K562 (cell line): ENCODE measurements around the gene WRAP53. TPM values are rescaled to one million over a fixed set of nuclear protein-coding genes. Genes with fewer than 3 reads are reported as not detected.
A peak's percentile ranks its signal among the peaks of the same experiment; 100 is the strongest.

ENCODE experiments used
- ATAC-seq: fragments of 200-7000 bp; cut with Tn5 transposase; 3 replicates; pipeline ENCODE4 v1.9.1; 2020; ENCODE audit warnings: moderate library complexity
- BruUV-seq: library from RNA; stranded (reverse); fragments of 400-500 nt; replicated peaks from 2 replicates; lab custom pipeline; 2021; lab: Mats Ljungman, UMichigan
- CTCF ChIA-PET: fragments of 300-600 bp; formaldehyde crosslinking; extraction: SDS; loops from one replicate; lab custom pipeline; 2021; ENCODE audit warnings: low intra/inter-chr PET ratio; lab: Yijun Ruan, JAX
- POLR2A ChIA-PET: fragments of 300-600, 350-650 bp; sonication (Branson Sonifier 250); formaldehyde crosslinking; extraction: SDS; loops from one replicate; lab custom pipeline; 2021; ENCODE audit warnings: antibody characterized with exemption, inconsistent platforms; lab: Yijun Ruan, JAX
- DNase-seq, 4 experiments: peaks; one replicate each; pipeline versions ENCODE4 v3.0.0 to v3.0.0-alpha.2; 2011 to 2018; ENCODE audit warnings: low spot score in 3 of 4, mixed read lengths in 3 of 4; ENCODE audit errors: extremely low read depth in 1 of 4
- FAIRE-seq: peaks from 2 replicates; lab custom pipeline; 2011; peaks lifted over from hg19 to GRCh38; lab: Jason Lieb, UNC
- H2AFZ ChIP-seq: 2 replicates; pipeline ENCODE4 v1.6.0; 2011; ENCODE audit warnings: low read depth, low read length, control low read depth, inconsistent platforms
- H3K27ac ChIP-seq: fragments of 200-600 bp; 3 replicates; pipeline ENCODE4 v1.8.0; 2011; ENCODE audit warnings: low read depth, mild to moderate bottlenecking, control low read depth, inconsistent platforms, low read length, moderate library complexity, mixed read lengths; ENCODE audit errors: extremely low read depth
- H3K27me3 ChIP-seq, 2 experiments: fragments of 300-600 bp in 1 of 2; 2 replicates in 1 of 2; 3 replicates in 1 of 2; pipeline versions ENCODE4 v1.6.0 to v1.8.0; 2011; ENCODE audit warnings: inconsistent platforms in 2 of 2, low read length in 2 of 2, mild to moderate bottlenecking in 1 of 2, mixed read lengths in 1 of 2, moderate library complexity in 1 of 2; ENCODE audit not compliant: control insufficient read depth in 2 of 2, insufficient read depth in 2 of 2
- H3K36me3 ChIP-seq: fragments of 300-600 bp; 3 replicates; pipeline ENCODE4 v1.8.0; 2011; ENCODE audit warnings: mild to moderate bottlenecking, low read length, inconsistent platforms; ENCODE audit not compliant: control insufficient read depth, insufficient read depth
- H3K4me1 ChIP-seq, 2 experiments: fragments of 200-600 bp in 1 of 2; replicated peaks in 1 of 2; 2 replicates in 1 of 2; 3 replicates in 1 of 2; pipeline versions ENCODE4 v1.5.1 to v1.8.0; 2011; ENCODE audit warnings: inconsistent platforms in 2 of 2, low read length in 2 of 2, mild to moderate bottlenecking in 1 of 2, mixed read lengths in 1 of 2, moderate library complexity in 1 of 2; ENCODE audit not compliant: control insufficient read depth in 2 of 2, insufficient read depth in 2 of 2
- H3K4me2 ChIP-seq: 2 replicates; pipeline ENCODE4 v1.6.1; 2011; ENCODE audit warnings: low read length, control low read depth, inconsistent platforms, mixed read lengths; ENCODE audit not compliant: insufficient read depth
- H3K4me3 ChIP-seq: fragments of 200-600 bp; sonication (generic), shearing (Covaris generic); 2 replicates; pipeline ENCODE4 v1.5.1; 2016; ENCODE audit warnings: control low read depth, inconsistent platforms
- H3K79me2 ChIP-seq: fragments of 200-600 bp; 3 replicates; pipeline ENCODE4 v1.8.0; 2011; ENCODE audit warnings: low read length, inconsistent platforms; ENCODE audit not compliant: control insufficient read depth, insufficient read depth
- H3K9ac ChIP-seq, 2 experiments: 2 replicates each; pipeline versions ENCODE4 v1.6.0 to v1.6.1; 2011; ENCODE audit warnings: low read depth in 2 of 2, low read length in 2 of 2, control low read depth in 1 of 2, inconsistent platforms in 1 of 2, mild to moderate bottlenecking in 1 of 2, mixed read lengths in 1 of 2; ENCODE audit not compliant: insufficient read depth in 1 of 2
- H3K9me1 ChIP-seq: one replicate; pipeline ENCODE4 v1.6.0; 2011; ENCODE audit warnings: inconsistent platforms, mild to moderate bottlenecking, low read length, moderate library complexity; ENCODE audit not compliant: control insufficient read depth, insufficient read depth
- H3K9me3 ChIP-seq: replicated peaks from 2 replicates; pipeline ENCODE4 v1.5.1; 2011; ENCODE audit warnings: low read depth, low read length, inconsistent platforms; ENCODE audit not compliant: control insufficient read depth, insufficient read depth
- H4K20me1 ChIP-seq: replicated peaks from 2 replicates; pipeline ENCODE4 v1.6.1; 2011; ENCODE audit warnings: low read length, inconsistent platforms, mixed read lengths; ENCODE audit not compliant: control insufficient read depth, insufficient read depth
- CREM ChIP-seq: IDR thresholded peaks from 2 replicates; pipeline ENCODE4 v1.6.1; 2014; ENCODE audit warnings: antibody characterized with exemption, low read depth
- E2F1 ChIP-seq: sonication (generic); formaldehyde crosslinking; IDR thresholded peaks from 2 replicates; pipeline ENCODE4 v1.8.1; 2023; ENCODE audit warnings: mild to moderate bottlenecking, missing genetic modification reagents, moderate library complexity
- E4F1 ChIP-seq: fragments of 250-450 bp; sonication (Bioruptor Pico); IDR thresholded peaks from 2 replicates; pipeline ENCODE4 v1.5.0; 2021; ENCODE audit warnings: mild to moderate bottlenecking, borderline replicate concordance
- ELF2 ChIP-seq: fragments of 250-450 bp; sonication (Bioruptor Pico); IDR thresholded peaks from 2 replicates; pipeline ENCODE4 v1.5.0; 2021; ENCODE audit warnings: mild to moderate bottlenecking
- MLX ChIP-seq, 2 experiments: fragments of 450-650 bp in 1 of 2; sonication (generic) in 1 of 2; formaldehyde crosslinking; conservative IDR thresholded peaks; 2 replicates each; pipeline versions ENCODE4 v1.4.0 to v1.8.1; 2020 to 2022; ENCODE audit warnings: mild to moderate bottlenecking in 1 of 2, missing genetic modification reagents in 1 of 2
- PML ChIP-seq: IDR thresholded peaks from 2 replicates; pipeline ENCODE4 v1.6.1; 2012; ENCODE audit warnings: low read length, inconsistent platforms
- RAD21 ChIP-seq, 2 experiments: fragments of 250-450 bp in 1 of 2; fragments of 450-650 bp in 1 of 2; sonication (Bioruptor Pico) in 1 of 2; formaldehyde crosslinking in 1 of 2; IDR thresholded peaks in 1 of 2; conservative IDR thresholded peaks in 1 of 2; 2 replicates each; pipeline versions ENCODE4 v1.4.0 to v1.8.0; 2020 to 2022; ENCODE audit warnings: mild to moderate bottlenecking in 2 of 2, moderate library complexity in 1 of 2
- RBM22 ChIP-seq: fragments of 200-400 bp; formaldehyde crosslinking; IDR thresholded peaks from 2 replicates; pipeline ENCODE4 v1.6.1; 2018; ENCODE audit warnings: low read length, low read depth; ENCODE audit not compliant: poor library complexity, severe bottlenecking
- SPI1 ChIP-seq: IDR thresholded peaks from 2 replicates; pipeline ENCODE4 v1.6.1; 2011; ENCODE audit warnings: low read depth, low read length, control low read depth, borderline replicate concordance
- TAF1 ChIP-seq: IDR thresholded peaks from 2 replicates; pipeline ENCODE4 v1.6.1; 2011; ENCODE audit warnings: mild to moderate bottlenecking, low read length, moderate library complexity; ENCODE audit not compliant: insufficient read depth, control insufficient read depth, severe bottlenecking; ENCODE audit errors: extremely low read depth
- TBP ChIP-seq: optimal IDR thresholded peaks from 2 replicates; pipeline ENCODE3; 2011; ENCODE audit warnings: low read depth, low read length, improper control_type of control experiment
- TEAD1 ChIP-seq, 2 experiments: fragments of 450-650 bp in 1 of 2; sonication (generic) in 1 of 2; formaldehyde crosslinking; IDR thresholded peaks; 2 replicates each; pipeline versions ENCODE4 v1.4.0 to v1.8.0; 2020 to 2022; ENCODE audit warnings: mild to moderate bottlenecking in 2 of 2, missing genetic modification reagents in 1 of 2
- TEAD4 ChIP-seq, 2 experiments: sonication (generic) in 1 of 2; formaldehyde crosslinking in 1 of 2; IDR thresholded peaks; 2 replicates each; pipeline versions ENCODE4 v1.6.1 to v1.8.0; 2012 to 2022; ENCODE audit warnings: borderline replicate concordance in 1 of 2, inconsistent platforms in 1 of 2, low read length in 1 of 2, mild to moderate bottlenecking in 1 of 2, missing genetic modification reagents in 1 of 2
- ZC3H4 ChIP-seq: sonication (generic); formaldehyde crosslinking; IDR thresholded peaks from 2 replicates; pipeline ENCODE4 v1.9.0; 2021; ENCODE audit warnings: missing genetic modification reagents, borderline replicate concordance
- ZNF174 ChIP-seq: fragments of 250-450 bp; sonication (Bioruptor Pico); IDR thresholded peaks from 2 replicates; pipeline ENCODE4 v1.4.0; 2020; ENCODE audit warnings: mild to moderate bottlenecking
- WGBS: fragments of 100-300 bp; shearing (Covaris generic); methylation state at CpG from one replicate; pipeline ENCODE4 v1.1.6; 2016; ENCODE audit warnings: low coverage, mixed read lengths; ENCODE audit not compliant: insufficient coverage; ENCODE audit errors: missing lambda C conversion rate; 5-methylcytosine and 5-hydroxymethylcytosine counted together
- in situ Hi-C: fragments of 300-500 bp; cut with MboI; formaldehyde crosslinking; loops from 4 replicates; pipeline ENCODE4 v1.15.0; 2018; ENCODE audit warnings: inconsistent platforms, mixed read lengths
- intact Hi-C: fragments of 100-400 bp; cut with micrococcal nuclease; formaldehyde crosslinking; loops from 2 replicates; pipeline ENCODE4 v1.14.2; 2022
- polyA plus RNA-seq, 8 experiments: library from polyadenylated mRNA; depleted of rRNA in 4 of 8; stranded (reverse) in 5 of 8; unstranded in 3 of 8; fragments of >200 nt; fragmentation: Nextera tagmentation in 2 of 8; fragmentation: Illumina TruSeq in 1 of 8; extraction: Ambion mirVana in 2 of 8; extraction: Trizol in 1 of 8; gene quantifications; 2 replicates each; pipeline versions ENCODE4 v1.2.1 to v1.2.3, GENCODE V29; 2011 to 2014; ENCODE audit warnings: inconsistent platforms in 1 of 8, missing spikeins in 1 of 8
- total RNA-seq, 7 experiments: library from RNA; depleted of rRNA in 6 of 7; stranded (reverse); fragments of >200 nt in 6 of 7; fragmentation: Illumina TruSeq in 2 of 7; extraction: Trizol in 2 of 7; gene quantifications; 2 replicates each; pipeline versions ENCODE4 v1.2.1 to v1.2.3, GENCODE V29; 2011 to 2021; ENCODE audit warnings: low replicate concordance in 1 of 7

Gene WRAP53
- total and polyA plus RNA-seq, 9 of the 15 experiments (the other 6 are each of a cell fraction or from before 2014, with no cell fraction given) = 0.72 to 18.2 (median 13.4) TPM

GRCh38 chr17:7686222-7687071, 1.8 kb upstream of the WRAP53 start:
- no peaks in the 10 kb centered on the region for H4K20me1 ChIP-seq
- WGBS = 0% methylated on average over 24 of the region's 30 CpGs
- H3K9me3 ChIP-seq = no peaks in the 10 kb centered on the region
- H3K9me1 ChIP-seq = no peaks in the 10 kb centered on the region
- no peaks in the 10 kb centered on the region for H3K27me3 ChIP-seq
- DNase-seq = peak; percentile 43 to 85 (median 62)
- H2AFZ ChIP-seq = no peak overlapping the region; the same call in 1 of the 2 replicates
- peak overlapping the region; percentile 78 for H3K4me3 ChIP-seq
- H3K36me3 ChIP-seq = peaks cover 27% of the 10 kb centered on the region
- ATAC-seq = peak; percentile 54
- H3K9ac ChIP-seq = peak overlapping the region; percentile 95 to 96
- peaks cover 66% of the 10 kb centered on the region for H3K79me2 ChIP-seq
- peak; percentile 37 for FAIRE-seq
- TSS peak; percentile 79 for BruUV-seq
- peak overlapping the region; percentile 99 for H3K4me2 ChIP-seq
- peaks cover 6 to 21% of the 10 kb centered on the region in 2 experiments; a peak in 3 of 5 replicates for H3K4me1 ChIP-seq
- peak overlapping the region; percentile 99 for H3K27ac ChIP-seq
- in situ Hi-C loops (loop anchor here (5.0 kb wide), 1 partner anchor 54 kb away; the partner anchor contains the start of gene SHBG), intact Hi-C loops (loop anchor here (5.0 kb wide), 1 partner anchor 99 kb away; no protein-coding TSS in a partner anchor)
- ChIA-PET CTCF (interaction anchor here (1.1 to 2.7 kb wide), 3 partner anchors 52 to 100 kb away, joined by 3 to 18 read pairs (median 3); no protein-coding TSS in a partner anchor), POLR2A (interaction anchor here (0.6 to 7.3 kb wide), 50 partner anchors 9 to 570 kb away, joined by 3 to 67 read pairs (median 5); partner anchors contain the start of genes ATP1B2, CD68, DNAH2 and EFNB3)
- no peak for TF ChIP-seq ZNF174
- no peak for TF ChIP-seq MLX (CRISPR knock-in tag; conservative IDR thresholded peaks at IDR 0.05)
- 0 out of 2 replicates have a peak, but pooled peaks have one; percentile 17 for TF ChIP-seq TEAD4 (IDR thresholded peaks at IDR 0.05; ENCODE audit: low read length)
- TF ChIP-seq TEAD4 (CRISPR knock-in tag; IDR thresholded peaks at IDR 0.05; ENCODE audit: borderline replicate concordance) = no peak
- TF ChIP-seq TEAD1 (CRISPR knock-in tag; IDR thresholded peaks at IDR 0.05) = no peak; a peak in 1 of 4 replicates
- peak; percentile 81 for TF ChIP-seq ELF2 (CRISPR knock-in tag)
- peak; percentile 73 for TF ChIP-seq TBP
- TF ChIP-seq RBM22 = peak; percentile 11
- peak; percentile 79 for TF ChIP-seq PML
- TF ChIP-seq CREM = no peak
- 0 out of 2 replicates have a peak, but pooled peaks have one; percentile 30 for TF ChIP-seq SPI1
- TF ChIP-seq ZC3H4 (CRISPR knock-in tag) = peak; percentile 89
- TF ChIP-seq E4F1 (CRISPR knock-in tag) = 0 out of 2 replicates have a peak, but pooled peaks have one; percentile 4
- TF ChIP-seq TAF1 = peak; percentile 82
- no peak for TF ChIP-seq RAD21 (CRISPR knock-in tag; conservative IDR thresholded peaks at IDR 0.05 in 1 of 2, IDR thresholded peaks at IDR 0.05 in 1 of 2)
- no peak for TF ChIP-seq E2F1 (CRISPR knock-in tag)
